Medulla oblongata (tissue), 1 donor: ENCODE data around the gene KPNA4.
A peak's percentile ranks its signal among the peaks of the same experiment; 100 is the strongest.
"Not testable (repeated sequence)": the region's sequence is repeated elsewhere in the genome, so short reads cannot be mapped to it uniquely, and the experiment has no call there.

ENCODE experiments used
- DNase-seq: peaks from one replicate; pipeline ENCODE4 v3.0.0-alpha.2; 2015; ENCODE audit errors: extremely low spot score

KPNA4 gene

GRCh38 chr3:160565442-160566403, at the start of gene KPNA4:
KPNA4 (minus strand) TSS chr3:160565571; CDS start chr3:160565282, 289 bp downstream.
- peak; percentile 99 for DNase-seq

GRCh38 chr3:160613661-160614060, 48.3 kb upstream of the KPNA4 start:
- no peak for DNase-seq

- peak; percentile 59 for DNase-seq
These were observed 47.2 kb upstream of the KPNA4 start for GRCh38 chr3:160612386-160613075.

- no peak for DNase-seq
These were observed 45.8 kb upstream of the KPNA4 start for GRCh38 chr3:160611141-160611540.

GRCh38 chr3:160608870-160609269, 43.5 kb upstream of the KPNA4 start:
- no peak for DNase-seq

- no peak for DNase-seq
These were observed 42.5 kb upstream of the KPNA4 start for GRCh38 chr3:160607826-160608225.

- DNase-seq, result no peak
These were observed 39.9 kb upstream of the KPNA4 start for GRCh38 chr3:160605315-160605714.

- not testable (repeated sequence) for DNase-seq
These were observed 38.5 kb upstream of the KPNA4 start for GRCh38 chr3:160603845-160604244.

- no peak for DNase-seq
These were observed 36.9 kb upstream of the KPNA4 start for GRCh38 chr3:160602259-160602658.

GRCh38 chr3:160601288-160601687, 35.9 kb upstream of the KPNA4 start:
- no peak for DNase-seq

- no peak for DNase-seq
These were observed 33.5 kb upstream of the KPNA4 start for GRCh38 chr3:160598865-160599264.

- DNase-seq, result no peak
These were observed 22.7 kb upstream of the KPNA4 start for GRCh38 chr3:160588023-160588422.

- peak; percentile 38 for DNase-seq
These were observed 21.7 kb upstream of the KPNA4 start for GRCh38 chr3:160587105-160587504.

- DNase-seq, result no peak
These were observed 21.3 kb upstream of the KPNA4 start for GRCh38 chr3:160586679-160587078.

GRCh38 chr3:160583451-160583850, 18.1 kb upstream of the KPNA4 start:
- DNase-seq, result no peak

- no peak for DNase-seq
These were observed 15.6 kb upstream of the KPNA4 start for GRCh38 chr3:160580938-160581337.

GRCh38 chr3:160577556-160578195, 12.3 kb upstream of the KPNA4 start:
- DNase-seq, result no peak

- no peak for DNase-seq
These were observed 11.7 kb upstream of the KPNA4 start for GRCh38 chr3:160577093-160577492.

- DNase-seq, result no peak
These were observed 11.2 kb upstream of the KPNA4 start for GRCh38 chr3:160576621-160577020.

- DNase-seq, result no peak
These were observed 10.2 kb upstream of the KPNA4 start for GRCh38 chr3:160575589-160575988.

- DNase-seq, result no peak
These were observed 9.3 kb upstream of the KPNA4 start for GRCh38 chr3:160574636-160575035.

- not testable (repeated sequence) for DNase-seq
These were observed 8.7 kb upstream of the KPNA4 start for GRCh38 chr3:160573955-160574525.
